Measurements from ENCODE around the gene PFDN1.

PFDN1 gene

DNA sequence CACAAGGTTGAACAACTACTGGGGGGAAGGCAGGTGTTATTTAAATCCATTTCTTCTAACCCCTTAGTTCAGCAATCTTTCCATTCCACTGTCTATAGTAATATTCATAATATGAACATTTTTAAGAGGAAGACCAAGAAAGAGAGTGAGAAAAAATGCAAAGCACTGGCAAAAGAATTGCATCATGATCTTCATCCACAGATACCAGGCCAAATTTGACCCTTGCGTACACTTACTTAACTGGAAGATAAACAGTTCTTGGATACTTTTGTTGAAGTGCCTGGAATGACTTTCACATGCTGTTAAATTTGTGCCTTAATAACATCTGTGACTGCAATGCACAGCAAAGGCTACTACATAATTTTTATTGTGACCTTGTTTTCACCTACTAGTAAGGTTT is 1.8 kb downstream of the PFDN1 start:
- in situ Hi-C loops (cut with MboI; ENCODE audit: low pct_unique_long_range_greater_than_20kb, low sequenced_read_pairs, unreplicated experiment) = no loop called here
- no peak for DNase-seq (ENCODE audit: low spot score)
- TF ChIP-seq, protein P1, sequence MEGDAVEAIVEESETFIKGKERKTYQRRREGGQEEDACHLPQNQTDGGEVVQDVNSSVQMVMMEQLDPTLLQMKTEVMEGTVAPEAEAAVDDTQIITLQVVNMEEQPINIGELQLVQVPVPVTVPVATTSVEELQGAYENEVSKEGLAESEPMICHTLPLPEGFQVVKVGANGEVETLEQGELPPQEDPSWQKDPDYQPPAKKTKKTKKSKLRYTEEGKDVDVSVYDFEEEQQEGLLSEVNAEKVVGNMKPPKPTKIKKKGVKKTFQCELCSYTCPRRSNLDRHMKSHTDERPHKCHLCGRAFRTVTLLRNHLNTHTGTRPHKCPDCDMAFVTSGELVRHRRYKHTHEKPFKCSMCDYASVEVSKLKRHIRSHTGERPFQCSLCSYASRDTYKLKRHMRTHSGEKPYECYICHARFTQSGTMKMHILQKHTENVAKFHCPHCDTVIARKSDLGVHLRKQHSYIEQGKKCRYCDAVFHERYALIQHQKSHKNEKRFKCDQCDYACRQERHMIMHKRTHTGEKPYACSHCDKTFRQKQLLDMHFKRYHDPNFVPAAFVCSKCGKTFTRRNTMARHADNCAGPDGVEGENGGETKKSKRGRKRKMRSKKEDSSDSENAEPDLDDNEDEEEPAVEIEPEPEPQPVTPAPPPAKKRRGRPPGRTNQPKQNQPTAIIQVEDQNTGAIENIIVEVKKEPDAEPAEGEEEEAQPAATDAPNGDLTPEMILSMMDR (IDR thresholded peaks at IDR 0.05; ENCODE audit: extremely low read depth, insufficient read depth, missing control alignments) = no peak

- TF ChIP-seq, protein P1 (IDR thresholded peaks at IDR 0.05; ENCODE audit: extremely low read depth, insufficient read depth, missing control alignments) = no peak
- in situ Hi-C loops (cut with MboI; ENCODE audit: low pct_unique_long_range_greater_than_20kb, low sequenced_read_pairs, unreplicated experiment) = no loop called here
- DNase-seq (ENCODE audit: low spot score) = no peak
Measured at GRCh38 chr5:140299056-140299455, 3.8 kb downstream of the PFDN1 start.

DNA sequence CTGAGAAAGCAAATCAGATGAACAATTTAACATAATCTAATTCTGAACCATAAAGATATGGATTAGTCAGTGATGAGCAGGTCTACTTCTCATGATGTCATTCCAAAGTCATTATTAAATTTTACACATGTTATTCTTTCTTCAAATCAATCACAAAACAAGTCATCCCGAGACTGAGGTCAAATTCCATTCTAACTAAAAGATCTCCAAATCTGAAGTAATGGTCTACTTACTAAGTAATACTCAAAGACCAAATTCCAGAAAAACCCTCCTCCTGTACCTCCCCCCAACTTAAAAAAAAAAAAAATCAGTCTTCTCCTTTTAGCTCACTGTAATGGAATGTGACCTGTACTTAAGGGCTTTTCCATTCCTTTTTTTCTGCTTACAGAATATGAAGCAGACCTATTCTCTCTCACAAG is 4.7 kb downstream of the PFDN1 start:
- no peak for DNase-seq (ENCODE audit: low spot score)
- in situ Hi-C loops (cut with MboI; ENCODE audit: low pct_unique_long_range_greater_than_20kb, low sequenced_read_pairs, unreplicated experiment) = no loop called here

GRCh38 chr5:140297283-140297682 is 5.6 kb downstream of the PFDN1 start:
- DNase-seq (ENCODE audit: low spot score) = no peak
- in situ Hi-C loops (cut with MboI; ENCODE audit: low pct_unique_long_range_greater_than_20kb, low sequenced_read_pairs, unreplicated experiment) = no loop called here
- TF ChIP-seq, protein P1 (IDR thresholded peaks at IDR 0.05; ENCODE audit: extremely low read depth, insufficient read depth, missing control alignments) = no peak

More for the DNA sequence above, 4.7 kb downstream of the PFDN1 start:
- TF ChIP-seq, protein P1 (IDR thresholded peaks at IDR 0.05; ENCODE audit: extremely low read depth, insufficient read depth, missing control alignments) = no peak

DNA sequence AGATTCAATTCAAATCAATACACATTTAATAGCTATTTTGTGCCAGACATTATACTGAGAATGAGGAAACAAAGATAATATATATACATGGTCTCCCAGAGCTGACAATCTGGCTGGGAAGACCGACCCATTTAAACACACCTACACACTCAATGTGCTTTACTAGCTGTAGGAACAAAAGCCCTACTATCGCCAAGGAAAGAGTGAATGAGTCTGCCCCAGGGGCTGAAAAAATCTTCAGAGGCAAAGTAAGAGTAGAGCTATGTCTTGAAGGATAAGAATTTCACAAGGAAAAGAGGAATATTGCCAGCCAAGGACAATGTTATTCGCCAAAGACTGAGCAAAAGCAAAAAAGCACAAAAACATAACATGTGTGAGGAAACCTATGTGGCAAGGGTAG is 6.6 kb downstream of the PFDN1 start:
- TF ChIP-seq, protein P1 (IDR thresholded peaks at IDR 0.05; ENCODE audit: extremely low read depth, insufficient read depth, missing control alignments) = no peak
- no peak for DNase-seq (ENCODE audit: low spot score)
- in situ Hi-C loops (cut with MboI; ENCODE audit: low pct_unique_long_range_greater_than_20kb, low sequenced_read_pairs, unreplicated experiment) = no loop called here

DNA sequence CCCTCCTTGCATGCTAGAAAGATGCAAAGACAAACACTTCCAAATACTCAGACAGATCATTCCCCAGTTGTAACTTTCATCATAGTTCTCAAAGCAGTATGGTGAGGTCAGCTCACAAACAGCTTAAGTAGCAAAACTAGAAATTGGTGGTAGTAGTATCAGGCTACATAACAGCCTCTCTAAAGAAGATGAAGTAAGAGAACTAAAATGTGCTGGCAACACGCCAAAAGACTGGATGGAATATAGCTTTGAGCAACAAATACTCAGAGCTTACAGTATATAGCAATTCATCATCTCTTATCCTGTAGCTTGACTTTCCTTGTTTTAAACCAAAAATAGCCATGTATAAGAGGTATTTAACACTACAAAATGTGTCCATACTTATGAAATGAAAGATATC is 7.5 kb downstream of the PFDN1 start:
- DNase-seq (ENCODE audit: low spot score) = no peak
- TF ChIP-seq, protein P1 (IDR thresholded peaks at IDR 0.05; ENCODE audit: extremely low read depth, insufficient read depth, missing control alignments) = no peak
- in situ Hi-C loops (cut with MboI; ENCODE audit: low pct_unique_long_range_greater_than_20kb, low sequenced_read_pairs, unreplicated experiment) = no loop called here

GRCh38 chr5:140294753-140295152 is 8.1 kb downstream of the PFDN1 start:
- in situ Hi-C loops (cut with MboI; ENCODE audit: low pct_unique_long_range_greater_than_20kb, low sequenced_read_pairs, unreplicated experiment) = no loop called here
- DNase-seq (ENCODE audit: low spot score) = no peak
- TF ChIP-seq, protein P1 (IDR thresholded peaks at IDR 0.05; ENCODE audit: extremely low read depth, insufficient read depth, missing control alignments) = no peak

Data from GM13977 (cell line).